HepG2 (cell line): Measurements from ENCODE around the gene ERMARD. TPM values are rescaled to one million over a fixed set of nuclear protein-coding genes. Genes with fewer than 3 reads are reported as not detected.

Source experiments
- BCL3 ChIP-seq: sonication (generic); formaldehyde crosslinking; IDR thresholded peaks from 2 replicates; pipeline ENCODE4 v1.5.1; 2020; ENCODE audit warnings: mild to moderate bottlenecking, missing genetic modification reagents, moderate library complexity
- CBX5 ChIP-seq: sonication (generic); formaldehyde crosslinking; IDR thresholded peaks from 2 replicates; pipeline ENCODE4 v1.4.0; 2020; ENCODE audit warnings: missing genetic modification reagents, borderline replicate concordance
- FOXP4 ChIP-seq: sonication (generic); formaldehyde crosslinking; IDR thresholded peaks from 2 replicates; pipeline ENCODE4 v1.4.0; 2020; ENCODE audit warnings: missing genetic modification reagents
- HDAC1 ChIP-seq: sonication (generic); formaldehyde crosslinking; IDR thresholded peaks from 2 replicates; pipeline ENCODE4 v1.5.1; 2020; ENCODE audit warnings: mild to moderate bottlenecking, missing genetic modification reagents
- KAT7 ChIP-seq: IDR thresholded peaks from 2 replicates; pipeline ENCODE4 v1.6.1; 2018; ENCODE audit warnings: borderline replicate concordance, missing compliant biosample characterization
- KDM6A ChIP-seq: IDR thresholded peaks from 2 replicates; pipeline ENCODE4 v1.6.1; 2016; ENCODE audit warnings: low read depth
- KLF9 ChIP-seq: IDR thresholded peaks from 2 replicates; pipeline ENCODE4 v1.6.1; 2016; ENCODE audit warnings: low read depth
- NCOA1 ChIP-seq: sonication (generic); formaldehyde crosslinking; IDR thresholded peaks from 2 replicates; pipeline ENCODE4 v1.9.0; 2021; ENCODE audit warnings: missing genetic modification reagents
- NR2F2 ChIP-seq: IDR thresholded peaks from 2 replicates; pipeline ENCODE4 v1.6.1; 2012; ENCODE audit warnings: low read depth, inconsistent platforms, borderline replicate concordance
- NR3C1 ChIP-seq: sonication (generic); formaldehyde crosslinking; IDR thresholded peaks from 2 replicates; pipeline ENCODE4 v1.4.0; 2020; ENCODE audit warnings: missing genetic modification reagents
- ONECUT2 ChIP-seq: sonication (generic); formaldehyde crosslinking; IDR thresholded peaks from 2 replicates; pipeline ENCODE4 v1.4.0; 2020; ENCODE audit warnings: missing genetic modification reagents
- POLR2AphosphoS5 ChIP-seq: IDR thresholded peaks from 2 replicates; pipeline ENCODE4 v1.6.1; 2012; ENCODE audit warnings: low read depth, low read length
- RXRB ChIP-seq: IDR thresholded peaks from 2 replicates; pipeline ENCODE4 v1.6.1; 2016; ENCODE audit warnings: borderline replicate concordance, missing genetic modification reagents, missing compliant biosample characterization
- SOX5 ChIP-seq: IDR thresholded peaks from 2 replicates; pipeline ENCODE4 v1.6.1; 2016; ENCODE audit warnings: borderline replicate concordance
- SRSF4 ChIP-seq: fragments of 200-400 bp; formaldehyde crosslinking; IDR thresholded peaks from one replicate; pipeline ENCODE4 v1.6.1; 2018; ENCODE audit warnings: mild to moderate bottlenecking, low read depth, low read length, moderate library complexity; ENCODE audit not compliant: poor library complexity, severe bottlenecking
- SRY ChIP-seq: sonication (generic); formaldehyde crosslinking; IDR thresholded peaks from 2 replicates; pipeline ENCODE4 v1.8.0; 2022; ENCODE audit warnings: mild to moderate bottlenecking, missing genetic modification reagents
- STAT5B ChIP-seq: sonication (generic); formaldehyde crosslinking; IDR thresholded peaks from 2 replicates; pipeline ENCODE4 v1.4.0; 2020; ENCODE audit warnings: missing genetic modification reagents
- SYNCRIP ChIP-seq: fragments of 200-400 bp; formaldehyde crosslinking; IDR thresholded peaks from 2 replicates; pipeline ENCODE4 v1.6.1; 2018; ENCODE audit warnings: mild to moderate bottlenecking, low read depth, low read length; ENCODE audit not compliant: insufficient read depth
- ZBTB4 ChIP-seq: sonication (generic); formaldehyde crosslinking; IDR thresholded peaks from 2 replicates; pipeline ENCODE4 v1.4.0; 2020; ENCODE audit warnings: missing genetic modification reagents, mild to moderate bottlenecking, borderline replicate concordance
- ZNF230 ChIP-seq: sonication (generic); formaldehyde crosslinking; IDR thresholded peaks from 2 replicates; pipeline ENCODE4 v1.4.0; 2020; ENCODE audit warnings: mild to moderate bottlenecking, missing genetic modification reagents
- ZNF263 ChIP-seq: sonication (generic); formaldehyde crosslinking; IDR thresholded peaks from 2 replicates; pipeline ENCODE4 v1.4.0; 2020; ENCODE audit warnings: missing genetic modification reagents
- ZNF331 ChIP-seq: sonication (generic); formaldehyde crosslinking; IDR thresholded peaks from 2 replicates; pipeline ENCODE4 v1.4.0; 2020; ENCODE audit warnings: missing genetic modification reagents
- ZNF34 ChIP-seq: sonication (generic); formaldehyde crosslinking; IDR thresholded peaks from 2 replicates; pipeline ENCODE4 v1.4.0; 2020; ENCODE audit warnings: mild to moderate bottlenecking, missing genetic modification reagents, borderline replicate concordance
- ZNF460 ChIP-seq: sonication (generic); formaldehyde crosslinking; IDR thresholded peaks from 2 replicates; pipeline ENCODE4 v1.5.1; 2020; ENCODE audit warnings: missing genetic modification reagents, mild to moderate bottlenecking, borderline replicate concordance
- ZNF562 ChIP-seq: sonication (generic); formaldehyde crosslinking; IDR thresholded peaks from 2 replicates; pipeline ENCODE4 v1.8.0; 2022; ENCODE audit warnings: missing genetic modification reagents, borderline replicate concordance
- ZNF768 ChIP-seq: sonication (generic); formaldehyde crosslinking; IDR thresholded peaks from 2 replicates; pipeline ENCODE4 v1.4.0; 2020; ENCODE audit warnings: missing genetic modification reagents
- ZNF816 ChIP-seq: sonication (generic); formaldehyde crosslinking; IDR thresholded peaks from 2 replicates; pipeline ENCODE4 v1.8.0; 2022; ENCODE audit warnings: missing genetic modification reagents, mild to moderate bottlenecking, borderline replicate concordance
- polyA plus RNA-seq, 8 experiments: library from polyadenylated mRNA; depleted of rRNA in 3 of 8; stranded (reverse) in 7 of 8; unstranded in 1 of 8; fragments of >200 nt; fragmentation: Illumina TruSeq in 4 of 8; extraction: Trizol in 4 of 8; gene quantifications; 2 replicates each; pipeline versions ENCODE4 v1.2.1 to v1.2.3, GENCODE V29; 2011 to 2016; ENCODE audit warnings: low read depth in 4 of 8, missing spikeins in 1 of 8, mixed read lengths in 1 of 8; ENCODE audit not compliant: insufficient read depth in 1 of 8
- total RNA-seq, 5 experiments: library from RNA; depleted of rRNA; stranded (reverse); fragments of >200 nt; fragmentation: Illumina TruSeq; extraction: Trizol; gene quantifications; 2 replicates each; pipeline ENCODE4 v1.2.3, GENCODE V29; 2016; ENCODE audit warnings: low read depth in 1 of 5

The ERMARD gene
- total and polyA plus RNA-seq, 2 of the 13 experiments (the other 11 are each of a cell fraction or from before 2014, with no cell fraction given) = 8.8 to 10.7 TPM

GRCh38 chr6:169799474-169799926 is 48.1 kb downstream of the ERMARD start (continued):
- no peak for TF ChIP-seq STAT5B (CRISPR knock-in tag)
- peak; percentile 39; the same call in 1 of the 2 replicates for TF ChIP-seq CBX5 (CRISPR knock-in tag)
- TF ChIP-seq SRSF4 = no peak
- TF ChIP-seq ZNF460 (CRISPR knock-in tag) = no peak
- TF ChIP-seq HDAC1 (CRISPR knock-in tag) = 0 out of 2 replicates have a peak, but pooled peaks have one; percentile 47
- TF ChIP-seq NR3C1 (CRISPR knock-in tag) = no peak
- peak; percentile 81 for TF ChIP-seq KDM6A (CRISPR knock-in tag)
- TF ChIP-seq SRY (CRISPR knock-in tag) = no peak
- peak; percentile 37; the same call in 1 of the 2 replicates for TF ChIP-seq POLR2AphosphoS5
- peak; percentile 57; the same call in 1 of the 2 replicates for TF ChIP-seq ZBTB4 (CRISPR knock-in tag)
- peak; percentile 49; the same call in 1 of the 2 replicates for TF ChIP-seq NR2F2
- TF ChIP-seq SYNCRIP = no peak
- peak; percentile 28; the same call in 1 of the 2 replicates for TF ChIP-seq ZNF263 (CRISPR knock-in tag)
- TF ChIP-seq ZNF816 (CRISPR knock-in tag) = no peak
- TF ChIP-seq ZNF562 (CRISPR knock-in tag) = no peak
- TF ChIP-seq NCOA1 (CRISPR knock-in tag) = no peak; the same call in 1 of the 2 replicates
- TF ChIP-seq ONECUT2 (CRISPR knock-in tag) = peak; percentile 91
- TF ChIP-seq RXRB = peak; percentile 66; the same call in 1 of the 2 replicates
- TF ChIP-seq ZNF230 (CRISPR knock-in tag) = no peak
- peak; percentile 69 for TF ChIP-seq ZNF331 (CRISPR knock-in tag)
- TF ChIP-seq KAT7 (CRISPR knock-in tag) = no peak; the same call in 1 of the 2 replicates
- peak; percentile 42; the same call in 1 of the 2 replicates for TF ChIP-seq ZNF768
- peak; percentile 93 for TF ChIP-seq FOXP4 (CRISPR knock-in tag)
- TF ChIP-seq BCL3 (CRISPR knock-in tag) = no peak
- TF ChIP-seq SOX5 (CRISPR knock-in tag) = peak; percentile 84
- TF ChIP-seq ZNF34 (CRISPR knock-in tag) = peak; percentile 35; the same call in 1 of the 2 replicates
- no peak for TF ChIP-seq KLF9
